H1 (cell line): ENCODE data around the gene TIFAB. TPM values are rescaled to one million over a fixed set of nuclear protein-coding genes. Genes with fewer than 3 reads are reported as not detected.

Experiments
- CTCF ChIA-PET: fragments of 300-600 bp; sonication (Branson Sonifier 250); formaldehyde crosslinking; loops from one replicate; lab custom pipeline; 2021; ENCODE audit not compliant: partially characterized antibody; lab: Charles Lee
- POLR2A ChIA-PET: fragments of 300-600 bp; sonication (Branson Sonifier 250); formaldehyde crosslinking; loops from one replicate; lab custom pipeline; 2021; ENCODE audit warnings: inconsistent platforms; ENCODE audit not compliant: partially characterized antibody; lab: Charles Lee
- DNase-seq, 2 experiments: peaks; one replicate each; pipeline versions ENCODE4 v3.0.0 to v3.0.0-alpha.2; 2010 to 2022; ENCODE audit warnings: low spot score in 2 of 2, low read depth in 1 of 2, mixed read lengths in 1 of 2
- FAIRE-seq: peaks from 2 replicates; lab custom pipeline; 2011; peaks lifted over from hg19 to GRCh38; lab: Jason Lieb, UNC
- H2AFZ ChIP-seq: 2 replicates; pipeline ENCODE4 v1.8.1; 2012; ENCODE audit warnings: low read length, inconsistent platforms
- H2AK5ac ChIP-seq: 2 replicates; pipeline ENCODE4 v1.6.1; 2013; ENCODE audit warnings: low read depth, low read length
- H2BK120ac ChIP-seq: replicated peaks from 2 replicates; pipeline ENCODE3; 2013; ENCODE audit warnings: low read depth, low read length, inconsistent platforms
- H2BK12ac ChIP-seq: 2 replicates; pipeline ENCODE4 v1.6.1; 2013; ENCODE audit warnings: low read depth, low read length
- H2BK15ac ChIP-seq: 2 replicates; pipeline ENCODE4 v1.6.1; 2013; ENCODE audit warnings: low read length
- H2BK20ac ChIP-seq: 2 replicates; pipeline ENCODE4 v1.6.1; 2013; ENCODE audit warnings: low read length
- H2BK5ac ChIP-seq: 2 replicates; pipeline ENCODE4 v1.6.1; 2013; ENCODE audit warnings: low read depth, low read length
- H3K14ac ChIP-seq: 2 replicates; pipeline ENCODE4 v1.6.1; 2013; ENCODE audit warnings: inconsistent platforms; ENCODE audit not compliant: insufficient read length
- H3K18ac ChIP-seq: 2 replicates; pipeline ENCODE4 v1.6.1; 2013; ENCODE audit warnings: low read length; ENCODE audit errors: extremely low read depth
- H3K23ac ChIP-seq: 2 replicates; pipeline ENCODE4 v1.6.1; 2013; ENCODE audit warnings: inconsistent platforms; ENCODE audit not compliant: insufficient read length
- H3K23me2 ChIP-seq: 2 replicates; pipeline ENCODE4 v1.6.1; 2013; ENCODE audit warnings: low read depth, low read length
- H3K27ac ChIP-seq: 2 replicates; pipeline ENCODE4 v1.6.1; 2011; ENCODE audit warnings: low read depth, low read length, inconsistent platforms
- H3K27me3 ChIP-seq, 4 experiments: replicated peaks in 1 of 4; 1 replicate in 1 of 4; 2 replicates in 3 of 4; pipeline versions ENCODE4 v1.6.1 to v1.8.1; 2011 to 2013; ENCODE audit warnings: low read length in 3 of 4, mild to moderate bottlenecking in 3 of 4, inconsistent platforms in 2 of 4, mixed read lengths in 2 of 4, moderate library complexity in 1 of 4; ENCODE audit not compliant: control insufficient read depth in 3 of 4, insufficient read depth in 3 of 4; ENCODE audit errors: extremely low read depth in 1 of 4
- H3K36me3 ChIP-seq, 4 experiments: 2 replicates each; pipeline versions ENCODE4 v1.6.1 to v1.8.1; 2011 to 2013; ENCODE audit warnings: mild to moderate bottlenecking in 4 of 4, low read length in 3 of 4, moderate library complexity in 2 of 4, control low read depth in 1 of 4, inconsistent platforms in 1 of 4; ENCODE audit not compliant: insufficient read depth in 4 of 4, control insufficient read depth in 2 of 4
- H3K4ac ChIP-seq: replicated peaks from 2 replicates; pipeline ENCODE3; 2013; ENCODE audit warnings: low read length, low read depth, mixed read lengths, inconsistent platforms; ENCODE audit not compliant: insufficient read length
- H3K4me1 ChIP-seq, 4 experiments: replicated peaks in 1 of 4; 1 replicate in 1 of 4; 2 replicates in 3 of 4; pipeline versions ENCODE4 v1.6.1 to v1.8.1; 2011 to 2013; ENCODE audit warnings: low read length in 3 of 4, inconsistent platforms in 2 of 4, mixed read lengths in 1 of 4; ENCODE audit not compliant: insufficient read depth in 4 of 4, control insufficient read depth in 3 of 4
- H3K4me2 ChIP-seq, 2 experiments: 2 replicates each; pipeline versions ENCODE4 v1.6.1 to v1.8.1; 2011 to 2013; ENCODE audit warnings: low read depth in 2 of 2, low read length in 2 of 2, control low read depth in 1 of 2, inconsistent platforms in 1 of 2, mild to moderate bottlenecking in 1 of 2; ENCODE audit not compliant: insufficient read depth in 1 of 2
- H3K4me3 ChIP-seq, 4 experiments: fragments of 200-600, 300-600 bp in 1 of 4; sonication (generic), shearing (Covaris generic), sonication (Bioruptor Twin) in 1 of 4; 2 replicates each; pipeline versions ENCODE4 v1.5.1 to v1.8.1; 2011 to 2016; ENCODE audit warnings: low read length in 4 of 4, low read depth in 3 of 4, control low read depth in 2 of 4, inconsistent platforms in 2 of 4, mild to moderate bottlenecking in 2 of 4, mixed read lengths in 1 of 4, moderate library complexity in 1 of 4; ENCODE audit not compliant: insufficient read depth in 2 of 4; ENCODE audit errors: extremely low read depth in 1 of 4
- H3K56ac ChIP-seq: replicated peaks from 2 replicates; pipeline ENCODE3; 2013; ENCODE audit warnings: low read depth, mild to moderate bottlenecking, mixed read lengths, low read length, inconsistent platforms; ENCODE audit not compliant: insufficient read length
- H3K79me1 ChIP-seq: 2 replicates; pipeline ENCODE4 v1.6.1; 2013; ENCODE audit warnings: low read depth, low read length, control low read depth
- H3K79me2 ChIP-seq, 2 experiments: 2 replicates each; pipeline versions ENCODE4 v1.6.1 to v1.8.1; 2012 to 2013; ENCODE audit warnings: low read length in 2 of 2, mild to moderate bottlenecking in 2 of 2, inconsistent platforms in 1 of 2; ENCODE audit not compliant: insufficient read depth in 2 of 2, control insufficient read depth in 1 of 2
- H3K9ac ChIP-seq, 4 experiments: replicated peaks in 1 of 4; 1 replicate in 1 of 4; 2 replicates in 3 of 4; pipeline versions ENCODE4 v1.6.1 to v1.8.1; 2011 to 2013; ENCODE audit warnings: low read depth in 3 of 4, low read length in 3 of 4, control low read depth in 2 of 4, mild to moderate bottlenecking in 2 of 4, moderate library complexity in 2 of 4, inconsistent platforms in 1 of 4; ENCODE audit errors: extremely low read depth in 1 of 4
- H3K9me3 ChIP-seq, 2 experiments: 2 replicates each; pipeline versions ENCODE4 v1.6.1 to v1.8.1; 2012 to 2013; ENCODE audit warnings: mild to moderate bottlenecking in 2 of 2, moderate library complexity in 2 of 2, control low read depth in 1 of 2, inconsistent platforms in 1 of 2, low read depth in 1 of 2, low read length in 1 of 2, mixed read lengths in 1 of 2; ENCODE audit not compliant: insufficient read depth in 2 of 2
- H4K20me1 ChIP-seq, 2 experiments: replicated peaks in 1 of 2; 2 replicates each; pipeline versions ENCODE3 to v1.8.1; 2011 to 2013; ENCODE audit warnings: inconsistent platforms in 2 of 2, low read length in 2 of 2, mild to moderate bottlenecking in 1 of 2; ENCODE audit not compliant: insufficient read depth in 2 of 2, control insufficient read depth in 1 of 2
- H4K5ac ChIP-seq: 2 replicates; pipeline ENCODE4 v1.6.1; 2013; ENCODE audit warnings: low read length, low read depth, mixed read lengths, inconsistent platforms; ENCODE audit not compliant: insufficient read length
- H4K8ac ChIP-seq: 2 replicates; pipeline ENCODE4 v1.8.0; 2013; ENCODE audit warnings: mild to moderate bottlenecking, moderate library complexity, low read length, inconsistent platforms; ENCODE audit not compliant: insufficient read depth; ENCODE audit errors: extremely low read depth
- H4K91ac ChIP-seq: replicated peaks from 2 replicates; pipeline ENCODE3; 2013; ENCODE audit warnings: low read length, mixed read lengths, inconsistent platforms; ENCODE audit not compliant: insufficient read length
- BRCA1 ChIP-seq: IDR thresholded peaks from 2 replicates; pipeline ENCODE4 v1.6.1; 2012; ENCODE audit warnings: low read depth, low read length, improper control_type of control experiment
- CTBP2 ChIP-seq: IDR thresholded peaks from 2 replicates; pipeline ENCODE4 v1.7.0; 2011; ENCODE audit warnings: borderline replicate concordance, mild to moderate bottlenecking, moderate library complexity, mixed read lengths, low read length; ENCODE audit not compliant: insufficient read depth, insufficient read length
- RXRA ChIP-seq: IDR thresholded peaks from 2 replicates; pipeline ENCODE4 v1.6.1; 2011; ENCODE audit warnings: low read depth, mild to moderate bottlenecking, low read length, moderate library complexity; ENCODE audit not compliant: insufficient read depth
- SAP30 ChIP-seq: fragments of 300-600 bp; sonication (generic); IDR thresholded peaks from 2 replicates; pipeline ENCODE4 v1.7.1; 2012; ENCODE audit warnings: low read length, moderate library complexity, mild to moderate bottlenecking, inconsistent platforms; ENCODE audit not compliant: insufficient read depth, insufficient replicate concordance
- TCF12 ChIP-seq: IDR thresholded peaks from 2 replicates; pipeline ENCODE4 v1.6.1; 2011; ENCODE audit warnings: low read depth, mild to moderate bottlenecking, low read length
- TEAD4 ChIP-seq: IDR thresholded peaks from 2 replicates; pipeline ENCODE4 v1.6.1; 2012; ENCODE audit warnings: low read depth, low read length, inconsistent platforms, mixed read lengths
- WGBS, 2 experiments: shearing (Covaris generic) in 1 of 2; methylation state at CpG; one replicate each; pipeline versions ENCODE4 v1.1.6 to v1.1.7; 2013 to 2015; ENCODE audit warnings: low lambda C conversion rate in 2 of 2, mixed read lengths in 2 of 2, inconsistent platforms in 1 of 2, low coverage in 1 of 2, missing lambda C conversion rate in 1 of 2; ENCODE audit not compliant: insufficient replicate concordance in 2 of 2, insufficient coverage in 1 of 2, insufficient read length in 1 of 2; ENCODE audit errors: extremely low coverage in 1 of 2, missing lambda C conversion rate in 1 of 2; 5-methylcytosine and 5-hydroxymethylcytosine counted together
- polyA plus RNA-seq, 7 experiments: library from polyadenylated mRNA; depleted of rRNA in 3 of 7; stranded (reverse) in 5 of 7; unstranded in 2 of 7; fragments of >200 nt in 5 of 7; fragments of 200-250 nt in 2 of 7; gene quantifications; 1 replicate in 5 of 7; 2 replicates in 1 of 7; 4 replicates in 1 of 7; pipeline versions ENCODE4 v1.2.1 to v1.2.3, GENCODE V29; 2011 to 2013; ENCODE audit warnings: missing spikeins in 2 of 7, mixed read lengths in 2 of 7
- total RNA-seq: library from RNA; stranded (reverse); fragmentation: NEBNext Ultra II Directional; extraction: Animal tissue kit (Norgen Biotek cat#: 25700); gene quantifications from 2 replicates; pipeline ENCODE4 v1.2.1, GENCODE V29; 2021

The TIFAB gene
- total and polyA plus RNA-seq, 2 of the 8 experiments (the other 6 are each of a cell fraction or from before 2014, with no cell fraction given) = not detected

GRCh38 chr5:135429301-135430134 lies 22.6 kb downstream of the TIFAB start:
- FAIRE-seq = no peak
- Histone ChIP-seq H2BK12ac (no peak overlapping the region), H3K36me3 (no peaks in the 10 kb centered on the region), H3K18ac (no peak overlapping the region), H3K4me1 (no peaks in the 10 kb centered on the region; a peak in 1 of 7 replicates), H3K56ac (no peak overlapping the region), H3K14ac (no peak overlapping the region), H2BK120ac (no peak overlapping the region), H3K4me3 (no peak overlapping the region), H3K9me3 (peaks cover 0 to 6% of the 10 kb centered on the region in 2 experiments; a peak in 2 of 4 replicates), H3K27me3 (no peaks in the 10 kb centered on the region), H2BK5ac (no peak overlapping the region), H2AFZ (no peak overlapping the region), H4K91ac (no peak overlapping the region), H3K79me2 (no peaks in the 10 kb centered on the region), H4K8ac (no peak overlapping the region), H2BK20ac (no peak overlapping the region), H3K4me2 (no peak overlapping the region), H3K4ac (no peak overlapping the region), H2AK5ac (no peak overlapping the region), H3K23me2 (no peaks in the 10 kb centered on the region), H3K9ac (no peak overlapping the region), H3K79me1 (no peaks in the 10 kb centered on the region), H3K23ac (no peak overlapping the region), H3K27ac (no peak overlapping the region), H2BK15ac (no peak overlapping the region), H4K20me1 (no peaks in the 10 kb centered on the region), H4K5ac (no peak overlapping the region)
- no peak for TF ChIP-seq SAP30
- TF ChIP-seq BRCA1 = no peak
- TF ChIP-seq TCF12 = no peak
- no peak for TF ChIP-seq RXRA
- no peak for TF ChIP-seq CTBP2
- no peak for TF ChIP-seq TEAD4
- ChIA-PET POLR2A (no interaction called here), CTCF (interaction anchor here (0.8 to 1.5 kb wide), 2 partner anchors 9 to 97 kb away, joined by 3 to 6 read pairs; no protein-coding TSS in a partner anchor)
- peak in 1 of 2 experiments; percentile 14 for DNase-seq
- 81% methylated on average over 12 of the region's 12 CpGs; no CpG with 5 or more reads in 1 of the 2 experiments for WGBS, 2 experiments
